Activated CD4-positive, alpha-beta memory T cell treated with anti-CD3 and anti-CD28 coated beads for 36 hours (primary cell): ENCODE results near the gene UBE2H. TPM values are rescaled to one million over a fixed set of nuclear protein-coding genes. Genes with fewer than 3 reads are reported as not detected.
"Not testable (repeated sequence)": the region's sequence is repeated elsewhere in the genome, so short reads cannot be mapped to it uniquely, and the experiment has no call there.

ENCODE experiments used
- CTCF ChIA-PET: fragments of 350-600 bp; sonication (Branson Sonifier 250); formaldehyde crosslinking; loops from one replicate; lab custom pipeline; 2021; ENCODE audit warnings: antibody characterized with exemption, inconsistent platforms; lab: Charles Lee
- POLR2A ChIA-PET: fragments of 350-600 bp; sonication (Branson Sonifier 250); formaldehyde crosslinking; loops from one replicate; lab custom pipeline; 2021; ENCODE audit warnings: antibody characterized with exemption; lab: Charles Lee
- DNase-seq: peaks from one replicate; pipeline ENCODE4 v3.0.0-alpha.2; 2020
- H3K27ac Mint-ChIP-seq: one replicate; pipeline ENCODE4 v1.8.0; 2021; ENCODE audit warnings: mixed read lengths
- H3K27me3 Mint-ChIP-seq: one replicate; pipeline ENCODE4 v1.8.0; 2021; ENCODE audit warnings: mixed read lengths
- H3K36me3 Mint-ChIP-seq: one replicate; pipeline ENCODE4 v1.8.0; 2021; ENCODE audit warnings: mixed read lengths
- H3K4me1 Mint-ChIP-seq: one replicate; pipeline ENCODE4 v1.8.0; 2021; ENCODE audit warnings: low read depth, mixed read lengths
- H3K4me3 Mint-ChIP-seq: one replicate; pipeline ENCODE4 v1.8.0; 2021; ENCODE audit warnings: mild to moderate bottlenecking, mixed read lengths
- H3K9me3 Mint-ChIP-seq: one replicate; pipeline ENCODE4 v1.8.0; 2021; ENCODE audit warnings: mixed read lengths
- intact Hi-C: fragments of 100-400 bp; cut with micrococcal nuclease; formaldehyde crosslinking; loops from one replicate; pipeline ENCODE4 v1.15.1; 2023
- total RNA-seq, 2 experiments: library from RNA; stranded (reverse); gene quantifications; one replicate each; pipeline ENCODE4 v1.2.3, GENCODE V29; 2021

The UBE2H gene
- total RNA-seq, 2 experiments from 2014 or later = 33.6 to 37.1 TPM

GRCh38 chr7:129835569-129835968 is 117.2 kb downstream of the UBE2H start:
- no peaks in the 10 kb centered on the region for H3K27me3 Mint-ChIP-seq
- H3K27ac Mint-ChIP-seq = no peak overlapping the region
- no peak overlapping the region for H3K4me3 Mint-ChIP-seq
- peaks cover 4% of the 10 kb centered on the region for H3K36me3 Mint-ChIP-seq
- H3K4me1 Mint-ChIP-seq = peaks cover 3% of the 10 kb centered on the region
- DNase-seq = no peak
- CTCF ChIA-PET = interaction anchor here (0.6 to 1.4 kb wide), 3 partner anchors 11 to 175 kb away, joined by 3 to 4 read pairs (median 3); no protein-coding TSS in a partner anchor
- H3K9me3 Mint-ChIP-seq = no peaks in the 10 kb centered on the region
- intact Hi-C loops = no loop called here
- POLR2A ChIA-PET = no interaction called here

- H3K36me3 Mint-ChIP-seq, H3K9me3 Mint-ChIP-seq, H3K4me3 Mint-ChIP-seq, H3K27me3 Mint-ChIP-seq, POLR2A ChIA-PET, intact Hi-C loops, H3K27ac Mint-ChIP-seq, DNase-seq: not testable (repeated sequence)
- peaks cover 12% of the 10 kb centered on the region for H3K4me1 Mint-ChIP-seq
- CTCF ChIA-PET = interaction anchor here (0.6 to 1.1 kb wide), 2 partner anchors 179 to 217 kb away, joined by 3 read pairs; no protein-coding TSS in a partner anchor
These were observed 119.4 kb downstream of the UBE2H start for GRCh38 chr7:129833353-129833752.

DNA sequence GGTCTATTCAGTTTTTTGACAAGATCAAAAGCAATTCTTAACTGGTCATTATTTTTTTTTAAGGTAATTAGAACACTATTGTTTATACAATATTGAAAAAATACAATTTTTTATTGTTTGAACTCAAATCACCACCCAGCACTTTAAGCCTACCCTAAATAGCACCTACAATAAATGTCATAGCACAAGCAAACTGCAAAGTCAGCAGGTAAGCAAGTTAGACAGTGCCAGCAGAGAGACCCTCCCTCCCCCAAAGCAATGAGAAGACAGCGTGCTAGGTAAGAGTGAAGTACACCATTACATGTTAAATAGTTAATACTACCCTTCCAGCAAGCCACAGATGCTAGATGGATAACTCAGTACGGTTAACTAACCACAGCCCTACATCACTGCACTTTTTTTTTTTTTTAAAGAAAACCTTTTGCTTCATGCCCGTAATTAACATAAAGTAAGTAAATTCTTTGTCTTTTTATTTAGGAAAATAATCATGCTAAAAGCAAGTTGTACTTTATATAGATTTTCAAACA is 120.0 kb downstream of the UBE2H start:
- Mint-ChIP-seq H3K27ac (no peak overlapping the region), H3K27me3 (no peaks in the 10 kb centered on the region), H3K4me1 (peaks cover 12% of the 10 kb centered on the region), H3K4me3 (no peak overlapping the region), H3K36me3 (peaks cover 3% of the 10 kb centered on the region), H3K9me3 (no peaks in the 10 kb centered on the region)
- intact Hi-C loops = no loop called here
- POLR2A ChIA-PET = no interaction called here
- no peak for DNase-seq
- CTCF ChIA-PET = no interaction called here

GRCh38 chr7:129832282-129832681 is 120.5 kb downstream of the UBE2H start:
- ChIA-PET CTCF (no interaction called here), POLR2A (no interaction called here)
- intact Hi-C loops = no loop called here

DNA sequence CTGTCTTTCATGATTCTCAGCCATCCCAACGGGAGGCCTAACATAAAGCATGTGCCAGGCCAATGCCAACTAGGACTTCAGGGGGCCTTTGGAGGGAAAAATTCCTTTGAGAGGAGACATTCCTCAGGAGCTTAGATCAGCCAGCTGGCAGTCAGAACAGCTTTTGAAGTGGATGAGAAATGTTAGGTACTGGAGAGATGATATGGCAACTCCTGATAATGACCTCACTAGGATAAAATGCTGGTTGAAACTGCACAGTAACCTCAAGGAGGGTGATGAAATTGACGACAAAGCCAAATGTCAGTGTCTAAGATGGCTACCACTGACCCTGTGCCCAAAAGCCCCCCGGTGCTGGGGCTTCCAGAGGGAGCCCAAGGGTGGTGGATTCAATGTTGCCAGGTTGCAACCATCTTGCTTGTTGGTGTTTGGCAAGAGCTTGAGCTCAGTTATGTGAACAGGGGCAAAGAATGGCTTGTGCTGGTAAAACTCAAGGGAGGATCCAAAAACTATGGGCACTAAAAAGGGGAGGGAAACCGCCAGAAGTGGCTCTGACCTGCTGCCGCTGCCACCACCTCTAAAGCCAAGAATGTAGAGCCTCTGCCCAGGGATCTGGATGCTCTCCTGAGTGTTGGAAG is 121.2 kb downstream of the UBE2H start:
- peaks cover 3% of the 10 kb centered on the region for H3K36me3 Mint-ChIP-seq
- intact Hi-C loops = no loop called here
- no peaks in the 10 kb centered on the region for H3K27me3 Mint-ChIP-seq
- H3K4me1 Mint-ChIP-seq = peaks cover 12% of the 10 kb centered on the region
- DNase-seq = no peak
- CTCF ChIA-PET = interaction anchor here (1.5 kb wide), 1 partner anchor 12 kb away, joined by 3 read pairs; no protein-coding TSS in a partner anchor
- H3K4me3 Mint-ChIP-seq = no peak overlapping the region
- no peaks in the 10 kb centered on the region for H3K9me3 Mint-ChIP-seq
- POLR2A ChIA-PET = no interaction called here
- H3K27ac Mint-ChIP-seq = peak overlapping the region; percentile 14

More at GRCh38 chr7:129832282-129832681, 120.5 kb downstream of the UBE2H start:
- no peaks in the 10 kb centered on the region for H3K9me3 Mint-ChIP-seq
- no peak overlapping the region for H3K4me3 Mint-ChIP-seq
- peaks cover 12% of the 10 kb centered on the region for H3K4me1 Mint-ChIP-seq
- no peaks in the 10 kb centered on the region for H3K27me3 Mint-ChIP-seq
- H3K27ac Mint-ChIP-seq = peak overlapping the region; percentile 14
- peaks cover 3% of the 10 kb centered on the region for H3K36me3 Mint-ChIP-seq
- DNase-seq = no peak

GRCh38 chr7:129830949-129831348 is 121.8 kb downstream of the UBE2H start:
- H3K27ac Mint-ChIP-seq = no peak overlapping the region
- POLR2A ChIA-PET = interaction anchor here (1.0 kb wide), 1 partner anchor 12 kb away, joined by 3 read pairs; no protein-coding TSS in a partner anchor

GRCh38 chr7:129829737-129830631 is 122.8 kb downstream of the UBE2H start:
- Mint-ChIP-seq H3K4me1 (peaks cover 16% of the 10 kb centered on the region), H3K27ac (peak overlapping the region; percentile 13), H3K27me3 (no peaks in the 10 kb centered on the region), H3K36me3 (peaks cover 2% of the 10 kb centered on the region), H3K9me3 (no peaks in the 10 kb centered on the region), H3K4me3 (peak overlapping the region; percentile 6)
- DNase-seq = peak; percentile 67
- POLR2A ChIA-PET = interaction anchor here (1.0 to 1.3 kb wide), 2 partner anchors 13 to 120 kb away, joined by 3 to 5 read pairs; no protein-coding TSS in a partner anchor
- CTCF ChIA-PET = interaction anchor here (0.6 to 4.1 kb wide), 25 partner anchors 9 to 603 kb away, joined by 3 to 58 read pairs (median 4); no protein-coding TSS in a partner anchor
- intact Hi-C loops = loop anchor here (1.0 to 5.0 kb wide), 6 partner anchors 122 to 488 kb away; partner anchors contain the start of gene UBE2H

More at GRCh38 chr7:129830949-129831348, 121.8 kb downstream of the UBE2H start:
- Mint-ChIP-seq H3K4me3 (no peak overlapping the region), H3K9me3 (no peaks in the 10 kb centered on the region), H3K4me1 (peaks cover 14% of the 10 kb centered on the region), H3K36me3 (peaks cover 3% of the 10 kb centered on the region), H3K27me3 (no peaks in the 10 kb centered on the region)
- intact Hi-C loops = loop anchor here (1.0 kb wide), 2 partner anchors 167 to 179 kb away; no protein-coding TSS in a partner anchor
- no peak for DNase-seq
- CTCF ChIA-PET = interaction anchor here (0.6 to 4.1 kb wide), 11 partner anchors 9 to 604 kb away, joined by 3 to 58 read pairs (median 5); no protein-coding TSS in a partner anchor

DNA sequence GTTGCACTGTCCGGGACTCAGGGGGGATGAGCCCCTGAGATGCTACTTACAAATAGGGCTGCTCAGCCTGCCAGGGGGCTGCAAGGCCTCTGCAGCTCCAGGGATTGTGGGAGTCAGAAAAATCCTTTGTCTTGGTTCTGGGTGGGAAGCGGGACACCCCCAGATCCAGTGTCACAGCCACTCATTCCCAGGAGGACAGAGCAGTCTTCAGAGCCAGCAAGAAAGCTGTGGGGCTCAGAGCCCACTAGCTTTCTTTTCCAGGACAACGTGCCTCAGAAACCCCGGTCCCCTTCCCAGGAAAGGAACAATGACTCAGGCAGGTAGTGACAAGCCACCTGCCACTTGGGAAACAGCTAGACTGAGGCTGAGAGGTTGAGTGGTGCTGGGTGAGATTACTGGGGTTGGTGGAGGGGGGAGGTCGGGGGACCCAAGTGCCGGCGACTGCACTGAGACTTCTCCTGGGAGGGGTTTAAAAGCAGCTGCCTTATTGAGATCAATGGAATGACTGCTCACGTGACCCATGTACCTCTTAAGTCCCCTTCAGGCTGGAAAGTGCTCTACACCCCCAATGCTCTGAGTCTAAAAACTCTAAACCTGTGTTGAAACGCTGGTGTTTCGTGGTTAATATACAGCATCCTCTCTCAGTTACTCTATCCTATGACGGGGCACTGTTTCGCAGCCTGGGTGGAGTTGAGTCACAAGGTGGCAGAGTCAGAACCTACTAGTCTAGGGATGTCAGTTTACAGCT is 123.6 kb downstream of the UBE2H start:
- intact Hi-C loops = loop anchor here (5.0 kb wide), 4 partner anchors 123 to 487 kb away; partner anchors contain the start of gene UBE2H
- no peak overlapping the region for H3K27ac Mint-ChIP-seq
- peak; percentile 71 for DNase-seq
- no peaks in the 10 kb centered on the region for H3K9me3 Mint-ChIP-seq
- H3K4me1 Mint-ChIP-seq = peaks cover 18% of the 10 kb centered on the region
- CTCF ChIA-PET = interaction anchor here (0.7 to 4.1 kb wide), 20 partner anchors 9 to 602 kb away, joined by 3 to 58 read pairs (median 4); no protein-coding TSS in a partner anchor
- H3K27me3 Mint-ChIP-seq = no peaks in the 10 kb centered on the region
- no peak overlapping the region for H3K4me3 Mint-ChIP-seq
- H3K36me3 Mint-ChIP-seq = no peaks in the 10 kb centered on the region
- POLR2A ChIA-PET = interaction anchor here (1.3 kb wide), 1 partner anchor 121 kb away, joined by 5 read pairs; no protein-coding TSS in a partner anchor

DNA sequence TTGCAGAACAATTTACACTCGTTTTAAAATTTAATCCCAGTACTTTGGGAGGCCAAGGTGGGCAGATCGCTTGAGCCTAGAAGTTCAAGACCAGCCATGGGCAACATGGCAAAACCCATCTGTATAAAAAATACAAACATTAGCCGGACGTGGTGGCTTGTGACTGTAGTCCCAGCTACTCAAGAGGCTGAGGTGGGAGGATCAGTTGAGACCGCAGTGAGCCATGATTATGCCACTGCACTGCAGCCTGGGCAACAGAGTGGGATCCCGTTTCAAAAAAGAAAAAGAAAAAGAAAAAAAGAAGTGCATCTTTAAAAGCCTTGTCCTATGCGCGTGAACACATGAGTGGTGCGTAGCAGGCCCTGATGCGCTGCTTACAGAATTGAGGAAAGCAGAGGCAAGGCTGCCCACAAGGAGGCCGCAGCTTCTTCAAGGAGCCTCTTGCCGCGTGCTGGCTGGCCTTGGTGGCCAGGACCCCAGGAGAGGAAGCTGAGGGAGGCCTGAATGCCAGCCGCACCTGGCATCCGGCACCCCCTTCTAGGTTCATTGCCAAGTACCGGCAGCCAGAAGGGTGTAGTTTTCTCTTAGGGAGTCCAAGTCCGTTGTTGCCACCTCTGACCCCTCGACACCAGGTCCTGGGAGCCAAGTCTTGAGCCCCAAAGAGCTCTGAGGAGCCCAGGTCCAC is 124.5 kb downstream of the UBE2H start:
- CTCF ChIA-PET = interaction anchor here (0.6 to 4.1 kb wide), 7 partner anchors 8 to 929 kb away, joined by 3 to 58 read pairs (median 7); no protein-coding TSS in a partner anchor
- POLR2A ChIA-PET = interaction anchor here (1.3 kb wide), 1 partner anchor 122 kb away, joined by 5 read pairs; no protein-coding TSS in a partner anchor
- Mint-ChIP-seq H3K36me3 (no peaks in the 10 kb centered on the region), H3K4me3 (no peak overlapping the region), H3K9me3 (no peaks in the 10 kb centered on the region), H3K27ac (no peak overlapping the region), H3K27me3 (no peaks in the 10 kb centered on the region), H3K4me1 (peaks cover 18% of the 10 kb centered on the region)
- peak; percentile 6 for DNase-seq
- intact Hi-C loops = loop anchor here (5.0 kb wide), 4 partner anchors 124 to 486 kb away; partner anchors contain the start of gene UBE2H

DNA sequence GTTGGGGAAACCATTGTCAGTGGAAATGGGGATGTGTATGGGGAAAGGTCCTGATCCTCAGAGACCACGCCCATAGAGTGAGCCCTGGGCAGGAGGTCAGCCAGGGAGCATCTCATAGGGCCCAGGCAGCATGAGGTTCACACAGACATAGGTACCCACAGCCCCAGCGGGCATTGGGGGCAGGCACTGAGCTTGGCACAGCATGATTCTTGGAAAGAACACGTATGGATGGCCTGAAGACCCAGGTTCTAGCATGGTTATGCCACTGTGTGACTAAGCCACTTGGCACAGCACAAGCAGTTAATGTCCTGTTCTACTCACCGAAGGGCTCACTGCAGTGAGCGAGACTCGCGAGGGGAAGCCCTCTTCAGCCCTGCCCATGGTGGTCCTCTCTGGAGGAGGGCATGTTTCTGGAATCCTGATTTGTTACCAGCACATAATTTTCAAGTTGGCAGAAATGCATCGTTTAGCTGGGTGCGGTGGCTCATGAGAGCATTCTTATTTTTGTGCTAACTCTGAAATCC is 125.2 kb downstream of the UBE2H start:
- H3K36me3 Mint-ChIP-seq = no peaks in the 10 kb centered on the region
- peaks cover 18% of the 10 kb centered on the region for H3K4me1 Mint-ChIP-seq
- ChIA-PET POLR2A (no interaction called here), CTCF (interaction anchor here (1.4 to 4.1 kb wide), 2 partner anchors 13 to 184 kb away, joined by 3 to 58 read pairs; no protein-coding TSS in a partner anchor)
- H3K27me3 Mint-ChIP-seq = no peaks in the 10 kb centered on the region
- H3K4me3 Mint-ChIP-seq = no peak overlapping the region
- no peaks in the 10 kb centered on the region for H3K9me3 Mint-ChIP-seq
- DNase-seq = peak; percentile 8
- intact Hi-C loops = loop anchor here (5.0 kb wide), 4 partner anchors 125 to 485 kb away; partner anchors contain the start of gene UBE2H
- H3K27ac Mint-ChIP-seq = no peak overlapping the region
